LNCAP (cell line): Measurements from ENCODE around the gene KAT5.

Experiments used
- CTCF ChIP-seq: fragments of 450-650 bp; IDR thresholded peaks from 2 replicates; pipeline ENCODE4 v1.5.1; 2017; ENCODE audit warnings: mild to moderate bottlenecking

KAT5 gene

DNA sequence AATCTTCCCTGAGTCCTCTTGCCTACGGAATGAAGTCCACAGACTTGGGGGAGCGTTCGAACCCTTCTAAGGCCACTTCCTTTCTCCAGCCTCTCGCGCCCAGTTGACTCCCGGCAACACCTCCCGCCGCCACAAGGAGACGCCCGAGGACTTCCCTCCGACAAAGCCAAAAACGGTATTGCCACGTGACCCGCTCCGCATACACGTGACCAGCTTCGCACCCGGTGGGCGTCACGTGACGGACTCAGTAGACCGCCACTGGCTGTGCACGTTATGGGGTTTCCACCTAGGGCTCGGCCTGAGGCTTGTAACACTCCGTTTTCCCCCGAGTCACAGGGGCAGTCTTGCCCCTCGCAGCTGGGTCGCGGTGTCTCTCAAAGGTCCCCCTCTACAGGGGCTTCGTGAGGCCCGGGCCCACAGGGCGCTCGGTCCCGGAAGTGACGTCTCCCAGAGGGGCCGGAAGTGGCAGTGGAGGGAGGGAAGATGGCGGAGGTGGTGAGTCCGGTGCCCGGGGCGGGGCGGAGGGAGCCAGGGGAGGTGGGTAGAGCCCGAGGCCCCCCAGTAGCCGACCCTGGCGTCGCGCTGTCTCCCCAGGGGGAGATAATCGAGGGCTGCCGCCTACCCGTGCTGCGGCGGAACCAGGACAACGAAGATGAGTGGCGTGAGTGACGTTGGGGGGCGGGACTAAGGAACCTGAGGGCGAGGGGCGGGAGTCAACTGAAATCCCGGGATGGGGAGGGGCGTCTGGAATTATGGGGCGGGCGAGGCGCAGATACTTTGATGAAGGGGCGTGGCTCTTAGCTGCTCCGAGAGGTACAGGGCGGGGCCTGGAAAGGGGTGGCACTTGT is at the start of gene KAT5:
TSS of gene KAT5 (plus strand) at position 468 of the 848 bp plus-strand sequence. CDS start at position 484, 16 bp downstream.
- peak; percentile 97 for TF ChIP-seq CTCF

DNA sequence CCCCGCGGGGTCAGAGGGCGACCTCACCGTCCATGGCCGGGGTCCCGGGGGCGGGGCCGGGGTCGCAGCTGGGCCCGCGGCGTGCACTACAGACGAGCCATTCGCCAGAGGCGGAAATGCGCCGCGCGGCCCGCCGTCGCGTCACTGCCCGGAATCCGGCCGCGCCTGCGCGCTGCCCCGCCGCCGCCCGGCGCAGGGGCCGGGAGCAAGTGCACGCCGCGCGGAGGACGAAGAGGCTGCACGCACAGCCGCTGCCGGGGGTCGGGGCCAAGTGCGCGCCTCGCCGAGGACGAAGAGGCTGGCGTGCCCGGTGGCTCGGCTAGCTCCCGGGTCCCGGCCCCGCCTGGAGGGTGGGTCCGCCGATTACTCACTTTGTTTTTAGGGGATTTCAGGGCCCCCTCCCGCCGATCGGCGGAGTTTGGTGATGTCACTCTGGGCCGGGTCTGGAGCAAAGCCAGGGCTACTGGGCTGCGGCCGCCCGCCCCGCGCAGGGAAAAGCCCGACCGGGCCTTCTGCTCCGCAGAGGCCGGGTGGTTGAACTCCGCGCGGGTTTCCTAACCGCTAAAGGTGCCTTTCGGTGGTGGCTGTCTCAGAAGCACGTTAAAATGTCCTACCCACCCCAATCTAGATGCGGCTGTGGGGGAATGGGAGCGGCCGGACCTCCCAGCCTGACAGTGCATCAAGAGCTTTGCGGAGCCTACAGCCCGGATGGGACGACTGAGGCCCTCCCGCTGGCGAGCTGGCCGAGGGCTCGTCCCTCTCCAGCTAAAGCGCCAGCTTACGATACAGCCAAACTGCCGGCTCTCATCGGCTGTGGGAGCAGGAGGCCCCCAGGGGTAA is 49.0 kb upstream of the KAT5 start, which contains the start of gene RELA:
TSS of gene RELA (minus strand) at position 118 of the 840 bp plus-strand sequence. CDS start at position 34, 84 bp downstream.
- TF ChIP-seq CTCF, result no peak

DNA sequence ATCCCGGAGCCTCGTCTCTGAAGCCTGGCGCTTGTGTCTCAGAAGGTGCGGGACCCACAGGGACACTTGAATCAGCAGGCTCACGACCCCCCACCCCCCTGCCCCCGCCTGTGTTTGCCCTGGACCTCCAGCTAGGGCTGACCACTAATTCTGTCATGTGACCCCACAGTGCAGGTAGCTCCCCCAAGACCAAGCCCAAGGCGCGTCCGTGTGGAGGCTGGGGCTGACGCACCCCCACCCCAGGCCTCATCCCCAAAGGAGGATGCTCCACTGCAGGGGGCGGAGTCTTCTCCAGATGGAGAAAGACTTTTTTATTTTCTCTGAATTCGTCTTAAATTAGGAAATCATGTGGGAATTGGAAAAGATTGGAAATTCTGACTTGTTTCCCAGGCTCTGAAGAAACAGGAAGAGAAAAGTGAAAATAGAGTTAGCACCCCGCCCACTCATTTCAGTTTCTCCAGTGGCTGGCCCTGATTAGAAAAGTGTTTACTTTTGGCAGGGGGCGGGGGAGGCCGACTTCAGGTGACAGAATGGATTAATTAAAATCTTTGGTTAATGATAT is 48.3 kb upstream of the KAT5 start:
- no peak for TF ChIP-seq CTCF

GRCh38 chr11:65672180-65672860 is 39.7 kb upstream of the KAT5 start:
- no peak for TF ChIP-seq CTCF

DNA sequence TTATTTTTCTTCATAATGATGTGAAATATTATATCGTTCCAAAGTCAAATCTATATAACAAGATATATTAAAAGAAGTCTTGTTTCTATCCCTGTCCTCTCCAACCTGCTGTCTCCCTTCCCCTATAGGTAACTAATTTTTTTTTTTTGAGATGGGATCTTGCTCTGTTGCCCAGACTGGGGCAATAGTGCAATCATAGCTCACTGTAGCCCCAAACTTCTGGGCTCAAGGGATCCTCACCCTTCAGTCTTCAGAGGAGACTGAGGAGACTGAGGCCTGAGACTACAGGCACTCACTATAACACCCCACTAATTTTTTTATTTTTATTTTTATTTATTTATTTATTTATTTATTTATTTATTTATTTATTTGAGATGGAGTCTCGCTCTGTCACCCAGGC is 39.1 kb upstream of the KAT5 start:
- no peak for TF ChIP-seq CTCF

GRCh38 chr11:65680192-65680743 is 31.8 kb upstream of the KAT5 start:
- no peak for TF ChIP-seq CTCF

DNA sequence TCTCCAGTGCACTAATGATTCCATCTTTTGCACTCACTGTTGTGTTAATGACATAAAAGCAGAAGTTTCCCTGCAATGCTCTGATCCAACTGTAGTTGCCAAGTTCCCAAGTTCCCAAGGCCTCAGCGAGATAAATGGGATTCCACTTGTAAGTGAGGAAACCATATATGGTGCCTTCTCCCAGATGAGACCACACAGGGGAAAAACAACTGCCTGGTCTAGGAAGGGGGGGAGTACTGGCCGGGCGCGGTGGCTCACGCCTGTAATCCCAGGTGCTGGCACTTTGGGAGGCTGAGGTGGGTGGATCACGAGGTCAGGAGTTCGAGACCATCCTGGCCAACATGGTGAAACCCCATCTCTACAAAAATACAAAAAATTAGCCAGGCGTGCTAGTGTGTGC is 26.1 kb upstream of the KAT5 start:
- TF ChIP-seq CTCF, result no peak
